IMR-90 (cell line): ENCODE data around the gene HRC. TPM values are rescaled to one million over a fixed set of nuclear protein-coding genes. Genes with fewer than 3 reads are reported as not detected.
A peak's percentile ranks its signal among the peaks of the same experiment; 100 is the strongest.

Experiments used
- ATAC-seq: fragments of 200-7000 bp; cut with Tn5 transposase; 2 replicates; pipeline ENCODE4 v1.9.1; 2020; ENCODE audit warnings: low read depth, mild to moderate bottlenecking, moderate library complexity
- BruUV-seq: library from RNA; stranded (reverse); fragments of 400-500 nt; replicated peaks from 2 replicates; lab custom pipeline; 2021; lab: Mats Ljungman, UMichigan
- CTCF ChIA-PET: fragments of 300-600 bp; formaldehyde crosslinking; extraction: SDS; loops from one replicate; lab custom pipeline; 2021; ENCODE audit warnings: antibody characterized with exemption; lab: Yijun Ruan, JAX
- POLR2A ChIA-PET: fragments of 300-600 bp; sonication (Branson Sonifier 250); formaldehyde crosslinking; loops from one replicate; lab custom pipeline; 2022; ENCODE audit warnings: antibody characterized with exemption; ENCODE audit not compliant: unreplicated experiment; lab: Charles Lee
- DNase-seq: peaks from one replicate; pipeline ENCODE4 v3.0.0; 2013
- H2AFZ ChIP-seq: replicated peaks from 2 replicates; pipeline ENCODE3; 2013; ENCODE audit warnings: low read length, mild to moderate bottlenecking; ENCODE audit not compliant: poor library complexity
- H2AK5ac ChIP-seq: 2 replicates; pipeline ENCODE4 v1.6.1; 2013; ENCODE audit warnings: low read depth, low read length, inconsistent platforms
- H2AK9ac ChIP-seq: replicated peaks from 2 replicates; pipeline ENCODE3; 2013; ENCODE audit warnings: mild to moderate bottlenecking, low read depth, low read length, moderate library complexity; ENCODE audit not compliant: poor library complexity
- H2BK120ac ChIP-seq: 2 replicates; pipeline ENCODE4 v1.6.1; 2013; ENCODE audit warnings: low read depth, low read length, inconsistent platforms
- H2BK15ac ChIP-seq: 3 replicates; pipeline ENCODE4 v1.6.1; 2013; ENCODE audit warnings: low read depth, low read length, inconsistent platforms
- H2BK20ac ChIP-seq: 2 replicates; pipeline ENCODE4 v1.6.1; 2013; ENCODE audit warnings: low read depth, mild to moderate bottlenecking, inconsistent platforms, low read length, moderate library complexity
- H2BK5ac ChIP-seq: 2 replicates; pipeline ENCODE4 v1.6.1; 2013; ENCODE audit warnings: mild to moderate bottlenecking, low read depth, low read length, inconsistent platforms; ENCODE audit not compliant: poor library complexity, severe bottlenecking
- H3K14ac ChIP-seq: replicated peaks from 2 replicates; pipeline ENCODE4 v1.6.1; 2013; ENCODE audit warnings: low read depth, low read length, inconsistent platforms
- H3K18ac ChIP-seq: 2 replicates; pipeline ENCODE4 v1.6.1; 2013; ENCODE audit warnings: low read depth, low read length, control low read depth
- H3K23ac ChIP-seq: 2 replicates; pipeline ENCODE4 v1.6.1; 2013; ENCODE audit warnings: low read depth, low read length, inconsistent platforms
- H3K27ac ChIP-seq: 2 replicates; pipeline ENCODE4 v1.5.1; 2013; ENCODE audit warnings: mild to moderate bottlenecking, control low read depth, low read length; ENCODE audit not compliant: insufficient read depth
- H3K27me3 ChIP-seq: 2 replicates; pipeline ENCODE4 v1.6.1; 2013; ENCODE audit warnings: low read length; ENCODE audit not compliant: control insufficient read depth, insufficient read depth
- H3K36me3 ChIP-seq: 2 replicates; pipeline ENCODE4 v1.6.1; 2013; ENCODE audit warnings: low read length, mixed read lengths; ENCODE audit not compliant: control insufficient read depth, insufficient read depth
- H3K4ac ChIP-seq: 2 replicates; pipeline ENCODE4 v1.6.1; 2013; ENCODE audit warnings: low read depth, low read length, inconsistent platforms
- H3K4me1 ChIP-seq: 2 replicates; pipeline ENCODE4 v1.6.1; 2013; ENCODE audit warnings: low read length, mixed read lengths; ENCODE audit not compliant: control insufficient read depth, insufficient read depth
- H3K4me2 ChIP-seq: 2 replicates; pipeline ENCODE4 v1.6.1; 2013; ENCODE audit warnings: low read depth, mild to moderate bottlenecking, control low read depth, low read length, moderate library complexity
- H3K4me3 ChIP-seq: 2 replicates; pipeline ENCODE4 v1.5.1; 2013; ENCODE audit warnings: low read depth, mild to moderate bottlenecking, control low read depth, low read length, moderate library complexity; ENCODE audit not compliant: insufficient read depth
- H3K56ac ChIP-seq: 2 replicates; pipeline ENCODE4 v1.6.1; 2013; ENCODE audit warnings: low read length, inconsistent platforms; ENCODE audit not compliant: insufficient read depth; ENCODE audit errors: extremely low read depth
- H3K79me1 ChIP-seq, 2 experiments: 2 replicates each; pipeline ENCODE4 v1.6.1; 2013; ENCODE audit warnings: low read length in 2 of 2, inconsistent platforms in 1 of 2, low read depth in 1 of 2
- H3K9ac ChIP-seq: 2 replicates; pipeline ENCODE4 v1.6.1; 2013; ENCODE audit warnings: low read depth, low read length, control low read depth
- H3K9me1 ChIP-seq: 2 replicates; pipeline ENCODE4 v1.6.1; 2013; ENCODE audit warnings: low read length, inconsistent platforms; ENCODE audit not compliant: insufficient read depth
- H3K9me3 ChIP-seq: 2 replicates; pipeline ENCODE4 v1.6.1; 2013; ENCODE audit warnings: low read length; ENCODE audit not compliant: control insufficient read depth, insufficient read depth
- H4K20me1 ChIP-seq: 2 replicates; pipeline ENCODE4 v1.6.1; 2013; ENCODE audit warnings: low read length, inconsistent platforms; ENCODE audit not compliant: insufficient read depth
- H4K5ac ChIP-seq: 2 replicates; pipeline ENCODE4 v1.6.1; 2013; ENCODE audit warnings: mild to moderate bottlenecking, low read depth, low read length, control low read depth
- H4K8ac ChIP-seq, 2 experiments: 2 replicates each; pipeline ENCODE4 v1.6.1; 2013; ENCODE audit warnings: low read depth in 2 of 2, low read length in 2 of 2, control low read depth in 1 of 2, inconsistent platforms in 1 of 2
- H4K91ac ChIP-seq: 2 replicates; pipeline ENCODE4 v1.6.1; 2013; ENCODE audit warnings: low read depth, low read length, inconsistent platforms; ENCODE audit not compliant: insufficient read depth
- BHLHE40 ChIP-seq: fragments of 150-350 bp; IDR thresholded peaks from 2 replicates; pipeline ENCODE4 v1.6.1; 2016; ENCODE audit warnings: mild to moderate bottlenecking, low read depth, low read length
- CEBPB ChIP-seq: IDR thresholded peaks from 2 replicates; pipeline ENCODE4 v1.6.1; 2012; ENCODE audit warnings: low read depth, low read length, improper control_type of control experiment
- CHD1 ChIP-seq: IDR thresholded peaks from 2 replicates; pipeline ENCODE4 v1.6.1; 2012; ENCODE audit warnings: low read depth, low read length, improper control_type of control experiment
- FOS ChIP-seq: fragments of 150-350 bp; IDR thresholded peaks from 2 replicates; pipeline ENCODE4 v1.6.1; 2016; ENCODE audit warnings: low read depth, low read length
- MAFK ChIP-seq: IDR thresholded peaks from 2 replicates; pipeline ENCODE4 v1.6.1; 2012; ENCODE audit warnings: low read depth, low read length, improper control_type of control experiment
- MAZ ChIP-seq: IDR thresholded peaks from 2 replicates; pipeline ENCODE4 v1.6.1; 2012; ENCODE audit warnings: low read depth, mild to moderate bottlenecking, low read length, improper control_type of control experiment, moderate library complexity, borderline replicate concordance
- NFE2L2 ChIP-seq: fragments of 150-350 bp; IDR thresholded peaks from 2 replicates; pipeline ENCODE4 v1.6.1; 2016; ENCODE audit warnings: low read depth, mild to moderate bottlenecking, low read length
- POLR2A ChIP-seq: IDR thresholded peaks from 2 replicates; pipeline ENCODE4 v1.6.1; 2012; ENCODE audit warnings: mild to moderate bottlenecking, low read depth, low read length
- RAD21 ChIP-seq: IDR thresholded peaks from 2 replicates; pipeline ENCODE4 v1.6.1; 2012; ENCODE audit warnings: low read length, improper control_type of control experiment
- RCOR1 ChIP-seq: IDR thresholded peaks from 2 replicates; pipeline ENCODE4 v1.6.1; 2012; ENCODE audit warnings: mild to moderate bottlenecking, low read length, improper control_type of control experiment; ENCODE audit not compliant: insufficient replicate concordance
- RFX5 ChIP-seq: IDR thresholded peaks from 2 replicates; pipeline ENCODE4 v1.8.0; 2012; ENCODE audit warnings: low read depth, mild to moderate bottlenecking, low read length, moderate library complexity
- WGBS, 2 experiments: methylation state at CpG; one replicate each; pipeline versions ENCODE4 v1.1.5 to v1.1.7; 2013; ENCODE audit warnings: missing lambda C conversion rate in 2 of 2; ENCODE audit not compliant: insufficient read length in 1 of 2; ENCODE audit errors: extremely low coverage in 2 of 2; 5-methylcytosine and 5-hydroxymethylcytosine counted together
- dilution Hi-C: fragments of 300-500 bp; cut with HindIII; formaldehyde crosslinking; loops from one replicate; pipeline ENCODE4 v1.14.3; 2018; ENCODE audit warnings: low sequenced_read_pairs; ENCODE audit not compliant: unreplicated experiment
- in situ Hi-C: fragments of 300-500 bp; cut with MboI; formaldehyde crosslinking; loops from 3 replicates; pipeline ENCODE4 v1.14.3; 2019; ENCODE audit warnings: low sequenced_read_pairs, inconsistent platforms, mixed read lengths
- intact Hi-C: fragments of 100-400 bp; cut with micrococcal nuclease; formaldehyde crosslinking; loops from 2 replicates; pipeline ENCODE4 v1.10.0; 2022
- polyA plus RNA-seq, 3 experiments: library from polyadenylated mRNA; depleted of rRNA; stranded (reverse); fragments of >200 nt; gene quantifications; 2 replicates each; pipeline ENCODE4 v1.2.3, GENCODE V29; 2012; ENCODE audit warnings: low replicate concordance in 1 of 3
- total RNA-seq: library from RNA; depleted of rRNA; stranded (reverse); fragments of >200 nt; gene quantifications from 2 replicates; pipeline ENCODE4 v1.2.3, GENCODE V29; 2012
- TF ChIP-seq, protein P1 (sequence below): fragments of 150-350 bp; IDR thresholded peaks from 2 replicates; pipeline ENCODE4 v1.6.1; 2017; ENCODE audit warnings: mild to moderate bottlenecking, antibody characterized with exemption, low read length, low read depth
- TF ChIP-seq, protein P2 (sequence below): conservative IDR thresholded peaks from 2 replicates; pipeline ENCODE4 v1.5.1; 2012; ENCODE audit warnings: mild to moderate bottlenecking, low read depth, low read length, improper control_type of control experiment
- TF ChIP-seq, protein P3 (sequence below): fragments of 150-350 bp; IDR thresholded peaks from 2 replicates; pipeline ENCODE4 v1.6.1; 2016; ENCODE audit warnings: low read depth, mild to moderate bottlenecking, low read length, moderate library complexity, borderline replicate concordance

HRC gene
- total and polyA plus RNA-seq, 2 of the 4 experiments (the other 2 are of a cell fraction) = 0.03 TPM; not detected in 1

DNA sequence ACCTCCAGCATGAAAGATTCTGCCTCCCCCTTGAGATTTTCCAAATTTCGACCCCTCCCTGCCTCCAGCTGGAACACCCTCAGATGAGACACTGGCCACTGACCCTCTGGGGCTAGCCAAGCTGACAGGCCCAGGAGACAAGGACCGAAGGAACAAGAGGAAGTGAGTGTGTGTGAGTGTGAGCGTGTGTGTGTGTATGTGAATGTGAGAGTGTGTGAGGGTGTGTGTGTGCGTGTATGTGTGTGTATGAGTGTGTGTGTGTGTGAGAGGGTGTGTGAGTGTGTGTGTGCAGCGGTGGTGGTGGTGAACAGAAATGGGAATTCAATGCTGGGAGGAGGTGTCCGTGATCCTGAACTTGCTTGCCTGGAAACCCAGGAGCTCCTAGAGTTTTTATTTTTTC is 13.8 kb downstream of the HRC start:
- no peaks in the 10 kb centered on the region for H3K36me3 ChIP-seq
- DNase-seq = no peak
- no peaks in the 10 kb centered on the region for H3K79me1 ChIP-seq
- H3K4me1 ChIP-seq = peaks cover 9% of the 10 kb centered on the region
- H3K14ac ChIP-seq = no peak overlapping the region
- intact Hi-C loops = no loop called here
- H3K56ac ChIP-seq = no peak overlapping the region
- dilution Hi-C loops = no loop called here
- H3K9ac ChIP-seq = no peak overlapping the region
- POLR2A ChIA-PET = interaction anchor here (0.6 kb wide), 1 partner anchor 23 kb away, joined by 8 read pairs; no protein-coding TSS in a partner anchor
- no peak overlapping the region for H3K4me2 ChIP-seq
- ATAC-seq = no peak
- H2AFZ ChIP-seq = no peak overlapping the region
- TF ChIP-seq RFX5 (no peak), RAD21 (no peak), NFE2L2 (no peak), CHD1 (no peak), CEBPB (no peak), FOS (no peak), BHLHE40 (no peak), RCOR1 (no peak), MAFK (no peak), POLR2A (no peak), MAZ (no peak)
- TF ChIP-seq, protein P1, sequence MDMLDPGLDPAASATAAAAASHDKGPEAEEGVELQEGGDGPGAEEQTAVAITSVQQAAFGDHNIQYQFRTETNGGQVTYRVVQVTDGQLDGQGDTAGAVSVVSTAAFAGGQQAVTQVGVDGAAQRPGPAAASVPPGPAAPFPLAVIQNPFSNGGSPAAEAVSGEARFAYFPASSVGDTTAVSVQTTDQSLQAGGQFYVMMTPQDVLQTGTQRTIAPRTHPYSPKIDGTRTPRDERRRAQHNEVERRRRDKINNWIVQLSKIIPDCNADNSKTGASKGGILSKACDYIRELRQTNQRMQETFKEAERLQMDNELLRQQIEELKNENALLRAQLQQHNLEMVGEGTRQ = no peak
- TF ChIP-seq, protein P2, sequence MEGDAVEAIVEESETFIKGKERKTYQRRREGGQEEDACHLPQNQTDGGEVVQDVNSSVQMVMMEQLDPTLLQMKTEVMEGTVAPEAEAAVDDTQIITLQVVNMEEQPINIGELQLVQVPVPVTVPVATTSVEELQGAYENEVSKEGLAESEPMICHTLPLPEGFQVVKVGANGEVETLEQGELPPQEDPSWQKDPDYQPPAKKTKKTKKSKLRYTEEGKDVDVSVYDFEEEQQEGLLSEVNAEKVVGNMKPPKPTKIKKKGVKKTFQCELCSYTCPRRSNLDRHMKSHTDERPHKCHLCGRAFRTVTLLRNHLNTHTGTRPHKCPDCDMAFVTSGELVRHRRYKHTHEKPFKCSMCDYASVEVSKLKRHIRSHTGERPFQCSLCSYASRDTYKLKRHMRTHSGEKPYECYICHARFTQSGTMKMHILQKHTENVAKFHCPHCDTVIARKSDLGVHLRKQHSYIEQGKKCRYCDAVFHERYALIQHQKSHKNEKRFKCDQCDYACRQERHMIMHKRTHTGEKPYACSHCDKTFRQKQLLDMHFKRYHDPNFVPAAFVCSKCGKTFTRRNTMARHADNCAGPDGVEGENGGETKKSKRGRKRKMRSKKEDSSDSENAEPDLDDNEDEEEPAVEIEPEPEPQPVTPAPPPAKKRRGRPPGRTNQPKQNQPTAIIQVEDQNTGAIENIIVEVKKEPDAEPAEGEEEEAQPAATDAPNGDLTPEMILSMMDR = no peak
- TF ChIP-seq, protein P3, sequence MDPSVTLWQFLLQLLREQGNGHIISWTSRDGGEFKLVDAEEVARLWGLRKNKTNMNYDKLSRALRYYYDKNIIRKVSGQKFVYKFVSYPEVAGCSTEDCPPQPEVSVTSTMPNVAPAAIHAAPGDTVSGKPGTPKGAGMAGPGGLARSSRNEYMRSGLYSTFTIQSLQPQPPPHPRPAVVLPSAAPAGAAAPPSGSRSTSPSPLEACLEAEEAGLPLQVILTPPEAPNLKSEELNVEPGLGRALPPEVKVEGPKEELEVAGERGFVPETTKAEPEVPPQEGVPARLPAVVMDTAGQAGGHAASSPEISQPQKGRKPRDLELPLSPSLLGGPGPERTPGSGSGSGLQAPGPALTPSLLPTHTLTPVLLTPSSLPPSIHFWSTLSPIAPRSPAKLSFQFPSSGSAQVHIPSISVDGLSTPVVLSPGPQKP = no peak
- WGBS, 2 experiments = 13 to 100% methylated on average over 1 of the region's 6 CpGs
- H3K4me3 ChIP-seq = no peak overlapping the region
- H4K20me1 ChIP-seq = no peaks in the 10 kb centered on the region
- no peak overlapping the region for H3K18ac ChIP-seq
- no peak overlapping the region for H3K4ac ChIP-seq
- in situ Hi-C loops = no loop called here
- no peak overlapping the region for H4K8ac ChIP-seq
- no peaks in the 10 kb centered on the region for H3K27me3 ChIP-seq
- no peak overlapping the region for H4K91ac ChIP-seq
- H3K9me3 ChIP-seq = no peaks in the 10 kb centered on the region
- no peak overlapping the region for H2AK9ac ChIP-seq
- H2BK15ac ChIP-seq = no peak overlapping the region
- H3K23ac ChIP-seq = no peak overlapping the region
- H4K5ac ChIP-seq = no peak overlapping the region
- H2BK5ac ChIP-seq = peak overlapping the region; percentile 63
- BruUV-seq = no TSS peak
- no peak overlapping the region for H3K27ac ChIP-seq
- H3K9me1 ChIP-seq = peaks cover 3% of the 10 kb centered on the region; the same call in 1 of the 2 replicates
- no peak overlapping the region for H2AK5ac ChIP-seq
- CTCF ChIA-PET = no interaction called here
- no peak overlapping the region for H2BK20ac ChIP-seq
- no peak overlapping the region for H2BK120ac ChIP-seq
